SK-N-MC (cell line): ENCODE measurements around the gene TNFRSF14.

Experiments used
- EZH2 ChIP-seq: fragments of 200-600 bp; sonication (generic); IDR thresholded peaks from one replicate; pipeline ENCODE4 v1.6.1; 2017; ENCODE audit warnings: antibody characterized with exemption
- POLR2AphosphoS5 ChIP-seq: IDR thresholded peaks from 2 replicates; pipeline ENCODE4 v1.6.1; 2012; ENCODE audit warnings: mild to moderate bottlenecking, low read depth, low read length, borderline replicate concordance

DNA sequence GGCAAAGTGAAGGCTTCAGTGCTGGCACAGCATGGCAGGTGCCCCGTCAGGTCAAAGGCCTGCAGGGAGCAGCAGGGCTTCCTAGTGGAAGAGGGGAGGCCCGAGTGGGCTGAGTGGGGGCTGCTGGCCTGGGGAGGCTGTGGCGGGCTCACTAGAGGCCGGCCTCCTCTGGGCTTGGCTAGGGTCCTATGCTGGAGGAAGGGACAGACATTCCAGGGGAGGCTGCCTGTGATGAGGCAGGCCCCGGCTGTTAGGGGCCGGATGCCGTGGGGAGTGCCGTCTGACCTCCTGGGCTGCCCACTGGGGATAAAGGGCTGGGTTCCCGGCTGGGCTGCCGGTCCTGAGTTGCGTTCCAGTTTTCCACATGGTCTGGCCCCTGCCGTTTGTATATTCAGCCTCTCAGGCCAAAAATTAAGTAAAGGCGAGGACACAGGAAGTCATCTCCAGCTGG lies 51.5 kb downstream of the TNFRSF14 start:
- TF ChIP-seq POLR2AphosphoS5 (no peak), EZH2 (no peak)
